Suprapubic skin (tissue), 4 donors: ENCODE results near the gene CDH13.

ENCODE experiments used
- POLR2A ChIP-seq, 2 donors: fragments of 450-650 bp; IDR thresholded peaks; one replicate each; pipeline ENCODE4 v1.6.1; 2017; ENCODE audit warnings: antibody characterized with exemption in 2 of 2, mild to moderate bottlenecking in 2 of 2, moderate library complexity in 2 of 2
- POLR2AphosphoS5 ChIP-seq, 3 donors: sonication (generic); formaldehyde crosslinking; IDR thresholded peaks; one replicate each; pipeline ENCODE4 v1.6.1; 2017; ENCODE audit warnings: antibody characterized with exemption in 3 of 3
- TF ChIP-seq, protein P1 (sequence below), 2 donors: fragments of 200-600 bp in 1 of 2; fragments of 450-650 bp in 1 of 2; sonication (generic) in 1 of 2; IDR thresholded peaks; one replicate each; pipeline ENCODE4 v1.5.1; 2016 to 2019; ENCODE audit warnings: antibody characterized with exemption in 2 of 2, mild to moderate bottlenecking in 1 of 2, moderate library complexity in 1 of 2

DNA sequence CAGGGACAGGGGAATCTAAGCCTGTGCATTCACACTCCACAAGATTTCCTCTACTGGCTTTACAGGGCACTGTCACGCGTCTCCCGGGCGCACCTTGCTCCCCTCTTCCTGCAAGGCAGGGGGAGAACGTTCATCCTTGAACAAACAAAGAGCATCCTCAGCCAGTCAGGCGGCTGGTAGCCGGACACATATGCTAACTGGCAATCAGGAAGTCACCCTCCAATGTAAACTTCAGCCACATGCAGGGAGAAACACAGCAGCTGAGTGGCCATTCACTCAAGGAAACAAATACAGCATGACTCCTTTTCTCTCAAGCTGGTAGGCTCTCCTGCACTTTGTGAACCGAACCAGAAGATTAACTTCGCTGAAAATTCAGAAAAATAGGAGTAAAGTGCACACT is 1170.2 kb downstream of the CDH13 start:
- no peak for TF ChIP-seq POLR2AphosphoS5 (IDR thresholded peaks at IDR 0.05)
- TF ChIP-seq, protein P1, sequence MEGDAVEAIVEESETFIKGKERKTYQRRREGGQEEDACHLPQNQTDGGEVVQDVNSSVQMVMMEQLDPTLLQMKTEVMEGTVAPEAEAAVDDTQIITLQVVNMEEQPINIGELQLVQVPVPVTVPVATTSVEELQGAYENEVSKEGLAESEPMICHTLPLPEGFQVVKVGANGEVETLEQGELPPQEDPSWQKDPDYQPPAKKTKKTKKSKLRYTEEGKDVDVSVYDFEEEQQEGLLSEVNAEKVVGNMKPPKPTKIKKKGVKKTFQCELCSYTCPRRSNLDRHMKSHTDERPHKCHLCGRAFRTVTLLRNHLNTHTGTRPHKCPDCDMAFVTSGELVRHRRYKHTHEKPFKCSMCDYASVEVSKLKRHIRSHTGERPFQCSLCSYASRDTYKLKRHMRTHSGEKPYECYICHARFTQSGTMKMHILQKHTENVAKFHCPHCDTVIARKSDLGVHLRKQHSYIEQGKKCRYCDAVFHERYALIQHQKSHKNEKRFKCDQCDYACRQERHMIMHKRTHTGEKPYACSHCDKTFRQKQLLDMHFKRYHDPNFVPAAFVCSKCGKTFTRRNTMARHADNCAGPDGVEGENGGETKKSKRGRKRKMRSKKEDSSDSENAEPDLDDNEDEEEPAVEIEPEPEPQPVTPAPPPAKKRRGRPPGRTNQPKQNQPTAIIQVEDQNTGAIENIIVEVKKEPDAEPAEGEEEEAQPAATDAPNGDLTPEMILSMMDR (IDR thresholded peaks at IDR 0.05): no peak
- no peak for TF ChIP-seq POLR2A (IDR thresholded peaks at IDR 0.05)
